K562 (cell line): Measurements from ENCODE around the gene E2F1. TPM values are rescaled to one million over a fixed set of nuclear protein-coding genes. Genes with fewer than 3 reads are reported as not detected.

Experiments used
- ATAC-seq: fragments of 200-7000 bp; cut with Tn5 transposase; 3 replicates; pipeline ENCODE4 v1.9.1; 2020; ENCODE audit warnings: moderate library complexity
- BruUV-seq: library from RNA; stranded (reverse); fragments of 400-500 nt; replicated peaks from 2 replicates; lab custom pipeline; 2021; lab: Mats Ljungman, UMichigan
- CTCF ChIA-PET: fragments of 300-600 bp; formaldehyde crosslinking; extraction: SDS; loops from one replicate; lab custom pipeline; 2021; ENCODE audit warnings: low intra/inter-chr PET ratio; lab: Yijun Ruan, JAX
- POLR2A ChIA-PET: fragments of 300-600, 350-650 bp; sonication (Branson Sonifier 250); formaldehyde crosslinking; extraction: SDS; loops from one replicate; lab custom pipeline; 2021; ENCODE audit warnings: antibody characterized with exemption, inconsistent platforms; lab: Yijun Ruan, JAX
- DNase-seq, 4 experiments: peaks; one replicate each; pipeline versions ENCODE4 v3.0.0 to v3.0.0-alpha.2; 2011 to 2018; ENCODE audit warnings: low spot score in 3 of 4, mixed read lengths in 3 of 4; ENCODE audit errors: extremely low read depth in 1 of 4
- FAIRE-seq: peaks from 2 replicates; lab custom pipeline; 2011; peaks lifted over from hg19 to GRCh38; lab: Jason Lieb, UNC
- H2AFZ ChIP-seq: 2 replicates; pipeline ENCODE4 v1.6.0; 2011; ENCODE audit warnings: low read depth, low read length, control low read depth, inconsistent platforms
- H3K27ac ChIP-seq: fragments of 200-600 bp; 3 replicates; pipeline ENCODE4 v1.8.0; 2011; ENCODE audit warnings: low read depth, mild to moderate bottlenecking, control low read depth, inconsistent platforms, low read length, moderate library complexity, mixed read lengths; ENCODE audit errors: extremely low read depth
- H3K27me3 ChIP-seq, 2 experiments: fragments of 300-600 bp in 1 of 2; 2 replicates in 1 of 2; 3 replicates in 1 of 2; pipeline versions ENCODE4 v1.6.0 to v1.8.0; 2011; ENCODE audit warnings: inconsistent platforms in 2 of 2, low read length in 2 of 2, mild to moderate bottlenecking in 1 of 2, mixed read lengths in 1 of 2, moderate library complexity in 1 of 2; ENCODE audit not compliant: control insufficient read depth in 2 of 2, insufficient read depth in 2 of 2
- H3K36me3 ChIP-seq: fragments of 300-600 bp; 3 replicates; pipeline ENCODE4 v1.8.0; 2011; ENCODE audit warnings: mild to moderate bottlenecking, low read length, inconsistent platforms; ENCODE audit not compliant: control insufficient read depth, insufficient read depth
- H3K4me1 ChIP-seq, 2 experiments: fragments of 200-600 bp in 1 of 2; replicated peaks in 1 of 2; 2 replicates in 1 of 2; 3 replicates in 1 of 2; pipeline versions ENCODE4 v1.5.1 to v1.8.0; 2011; ENCODE audit warnings: inconsistent platforms in 2 of 2, low read length in 2 of 2, mild to moderate bottlenecking in 1 of 2, mixed read lengths in 1 of 2, moderate library complexity in 1 of 2; ENCODE audit not compliant: control insufficient read depth in 2 of 2, insufficient read depth in 2 of 2
- H3K4me2 ChIP-seq: 2 replicates; pipeline ENCODE4 v1.6.1; 2011; ENCODE audit warnings: low read length, control low read depth, inconsistent platforms, mixed read lengths; ENCODE audit not compliant: insufficient read depth
- H3K4me3 ChIP-seq: fragments of 200-600 bp; sonication (generic), shearing (Covaris generic); 2 replicates; pipeline ENCODE4 v1.5.1; 2016; ENCODE audit warnings: control low read depth, inconsistent platforms
- H3K79me2 ChIP-seq: fragments of 200-600 bp; 3 replicates; pipeline ENCODE4 v1.8.0; 2011; ENCODE audit warnings: low read length, inconsistent platforms; ENCODE audit not compliant: control insufficient read depth, insufficient read depth
- H3K9ac ChIP-seq, 2 experiments: 2 replicates each; pipeline versions ENCODE4 v1.6.0 to v1.6.1; 2011; ENCODE audit warnings: low read depth in 2 of 2, low read length in 2 of 2, control low read depth in 1 of 2, inconsistent platforms in 1 of 2, mild to moderate bottlenecking in 1 of 2, mixed read lengths in 1 of 2; ENCODE audit not compliant: insufficient read depth in 1 of 2
- H3K9me1 ChIP-seq: one replicate; pipeline ENCODE4 v1.6.0; 2011; ENCODE audit warnings: inconsistent platforms, mild to moderate bottlenecking, low read length, moderate library complexity; ENCODE audit not compliant: control insufficient read depth, insufficient read depth
- H3K9me3 ChIP-seq: replicated peaks from 2 replicates; pipeline ENCODE4 v1.5.1; 2011; ENCODE audit warnings: low read depth, low read length, inconsistent platforms; ENCODE audit not compliant: control insufficient read depth, insufficient read depth
- H4K20me1 ChIP-seq: replicated peaks from 2 replicates; pipeline ENCODE4 v1.6.1; 2011; ENCODE audit warnings: low read length, inconsistent platforms, mixed read lengths; ENCODE audit not compliant: control insufficient read depth, insufficient read depth
- CEBPB ChIP-seq: fragments of 450-650 bp; IDR thresholded peaks from 2 replicates; pipeline ENCODE4 v1.6.1; 2016; ENCODE audit warnings: missing genetic modification characterization, missing compliant biosample characterization
- CEBPG ChIP-seq, 3 experiments: fragments of 200-800 bp in 1 of 3; sonication (Bioruptor generic) in 1 of 3; sonication (generic) in 1 of 3; formaldehyde crosslinking in 1 of 3; IDR thresholded peaks in 2 of 3; conservative IDR thresholded peaks in 1 of 3; 2 replicates each; pipeline versions ENCODE4 v1.6.1 to v1.8.0; 2016 to 2022; ENCODE audit warnings: missing compliant biosample characterization in 2 of 3, missing genetic modification characterization in 2 of 3, mild to moderate bottlenecking in 1 of 3, missing genetic modification reagents in 1 of 3
- EWSR1 ChIP-seq: fragments of 450-650 bp; IDR thresholded peaks from 2 replicates; pipeline ENCODE4 v1.6.1; 2018; ENCODE audit warnings: borderline replicate concordance, mild to moderate bottlenecking, low read depth, moderate library complexity; ENCODE audit not compliant: partially characterized antibody
- KDM1A ChIP-seq, 2 experiments: fragments of 450-650 bp; IDR thresholded peaks; 2 replicates each; pipeline ENCODE4 v1.6.1; 2016; ENCODE audit warnings: mild to moderate bottlenecking in 2 of 2
- NFRKB ChIP-seq: fragments of 450-650 bp; IDR thresholded peaks from 2 replicates; pipeline ENCODE4 v1.6.1; 2016; ENCODE audit warnings: low read depth
- POLR2G ChIP-seq: fragments of 200-400 bp; formaldehyde crosslinking; IDR thresholded peaks from 2 replicates; pipeline ENCODE4 v1.6.1; 2017; ENCODE audit warnings: low read depth, mild to moderate bottlenecking, antibody characterized with exemption, low read length, moderate library complexity
- PRMT5 ChIP-seq: sonication (generic); formaldehyde crosslinking; IDR thresholded peaks from 2 replicates; pipeline ENCODE4 v1.5.0; 2020; ENCODE audit warnings: missing genetic modification reagents
- RBM39 ChIP-seq: fragments of 200-400 bp; formaldehyde crosslinking; optimal IDR thresholded peaks from 2 replicates; pipeline ENCODE3; 2018; ENCODE audit warnings: low read depth, low read length
- WGBS: fragments of 100-300 bp; shearing (Covaris generic); methylation state at CpG from one replicate; pipeline ENCODE4 v1.1.6; 2016; ENCODE audit warnings: low coverage, mixed read lengths; ENCODE audit not compliant: insufficient coverage; ENCODE audit errors: missing lambda C conversion rate; 5-methylcytosine and 5-hydroxymethylcytosine counted together
- in situ Hi-C: fragments of 300-500 bp; cut with MboI; formaldehyde crosslinking; loops from 4 replicates; pipeline ENCODE4 v1.15.0; 2018; ENCODE audit warnings: inconsistent platforms, mixed read lengths
- intact Hi-C: fragments of 100-400 bp; cut with micrococcal nuclease; formaldehyde crosslinking; loops from 2 replicates; pipeline ENCODE4 v1.14.2; 2022
- polyA plus RNA-seq, 8 experiments: library from polyadenylated mRNA; depleted of rRNA in 4 of 8; stranded (reverse) in 5 of 8; unstranded in 3 of 8; fragments of >200 nt; fragmentation: Nextera tagmentation in 2 of 8; fragmentation: Illumina TruSeq in 1 of 8; extraction: Ambion mirVana in 2 of 8; extraction: Trizol in 1 of 8; gene quantifications; 2 replicates each; pipeline versions ENCODE4 v1.2.1 to v1.2.3, GENCODE V29; 2011 to 2014; ENCODE audit warnings: inconsistent platforms in 1 of 8, missing spikeins in 1 of 8
- total RNA-seq, 7 experiments: library from RNA; depleted of rRNA in 6 of 7; stranded (reverse); fragments of >200 nt in 6 of 7; fragmentation: Illumina TruSeq in 2 of 7; extraction: Trizol in 2 of 7; gene quantifications; 2 replicates each; pipeline versions ENCODE4 v1.2.1 to v1.2.3, GENCODE V29; 2011 to 2021; ENCODE audit warnings: low replicate concordance in 1 of 7
- TF ChIP-seq, protein P1 (sequence below), 2 experiments: fragments of 450-650 bp; IDR thresholded peaks; 2 replicates each; pipeline ENCODE4 v1.6.1; 2018; ENCODE audit warnings: mild to moderate bottlenecking in 2 of 2, low read depth in 1 of 2; ENCODE audit not compliant: partially characterized antibody in 2 of 2
- TF ChIP-seq, protein P2 (sequence below): fragments of 450-650 bp; formaldehyde crosslinking; IDR thresholded peaks from 2 replicates; pipeline ENCODE4 v1.4.0; 2020; ENCODE audit warnings: mild to moderate bottlenecking, moderate library complexity
- TF ChIP-seq, protein P3 (sequence below): fragments of 250-450 bp; sonication (Bioruptor Pico); IDR thresholded peaks from 2 replicates; pipeline ENCODE4 v1.8.0; 2022; ENCODE audit warnings: moderate library complexity, mild to moderate bottlenecking, inconsistent platforms
- TF ChIP-seq, protein P4 (sequence below), 2 experiments: fragments of 200-800 bp in 1 of 2; sonication (Bioruptor generic) in 1 of 2; sonication (generic) in 1 of 2; formaldehyde crosslinking in 1 of 2; IDR thresholded peaks in 1 of 2; conservative IDR thresholded peaks in 1 of 2; 2 replicates each; pipeline versions ENCODE4 v1.5.0 to v1.6.1; 2016 to 2020; ENCODE audit warnings: missing compliant biosample characterization in 1 of 2, missing genetic modification characterization in 1 of 2, missing genetic modification reagents in 1 of 2

The E2F1 gene
- total and polyA plus RNA-seq, 9 of the 15 experiments (the other 6 are each of a cell fraction or from before 2014, with no cell fraction given): 0.14 to 30.6 (median 13.1) TPM

DNA sequence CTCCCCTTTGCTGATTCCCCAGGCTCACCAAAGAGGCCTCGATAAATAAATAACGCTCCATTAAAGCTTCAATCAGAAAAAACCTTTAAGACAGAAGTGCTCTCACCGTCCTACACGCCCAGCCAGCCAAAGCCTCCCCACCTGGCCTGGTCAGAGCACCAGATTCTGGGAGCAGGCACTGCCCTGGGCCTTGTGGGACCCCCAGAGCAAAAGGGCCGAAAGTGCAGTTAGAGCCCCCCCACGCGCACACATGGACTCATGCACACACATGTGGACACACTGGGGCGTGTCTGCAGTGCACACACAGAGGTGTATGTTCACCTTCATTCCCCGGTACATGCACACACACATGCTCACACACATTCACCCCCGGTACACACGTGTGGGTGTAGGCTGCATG, 10.1 kb downstream of the E2F1 start:
- no TSS peak for BruUV-seq
- H3K27me3 ChIP-seq: no peaks in the 10 kb centered on the region
- POLR2A ChIA-PET: interaction anchor here (2.5 kb wide), 1 partner anchor 9 kb away, joined by 15 read pairs; no protein-coding TSS in a partner anchor
- H3K4me2 ChIP-seq: no peak overlapping the region
- H3K9me1 ChIP-seq: peaks cover 5% of the 10 kb centered on the region
- FAIRE-seq: no peak
- no peaks in the 10 kb centered on the region for H3K9me3 ChIP-seq
- intact Hi-C loops: no loop called here
- 96% methylated on average over 9 of the region's 11 CpGs for WGBS
- H3K36me3 ChIP-seq: peaks cover 61% of the 10 kb centered on the region
- in situ Hi-C loops: no loop called here
- peaks cover 17 to 56% of the 10 kb centered on the region in 2 experiments for H3K4me1 ChIP-seq
- DNase-seq: no peak
- no peak for ATAC-seq
- peaks cover 16% of the 10 kb centered on the region; the same call in 1 of the 2 replicates for H4K20me1 ChIP-seq
- CTCF ChIA-PET: no interaction called here
- no peak overlapping the region for H2AFZ ChIP-seq
- no peak overlapping the region for H3K4me3 ChIP-seq
- H3K9ac ChIP-seq: peak overlapping the region in 1 of 2 experiments; percentile 50; a peak in 1 of 4 replicates
- H3K27ac ChIP-seq: no peak overlapping the region
- H3K79me2 ChIP-seq: peaks cover 30% of the 10 kb centered on the region
- TF ChIP-seq, protein P1, sequence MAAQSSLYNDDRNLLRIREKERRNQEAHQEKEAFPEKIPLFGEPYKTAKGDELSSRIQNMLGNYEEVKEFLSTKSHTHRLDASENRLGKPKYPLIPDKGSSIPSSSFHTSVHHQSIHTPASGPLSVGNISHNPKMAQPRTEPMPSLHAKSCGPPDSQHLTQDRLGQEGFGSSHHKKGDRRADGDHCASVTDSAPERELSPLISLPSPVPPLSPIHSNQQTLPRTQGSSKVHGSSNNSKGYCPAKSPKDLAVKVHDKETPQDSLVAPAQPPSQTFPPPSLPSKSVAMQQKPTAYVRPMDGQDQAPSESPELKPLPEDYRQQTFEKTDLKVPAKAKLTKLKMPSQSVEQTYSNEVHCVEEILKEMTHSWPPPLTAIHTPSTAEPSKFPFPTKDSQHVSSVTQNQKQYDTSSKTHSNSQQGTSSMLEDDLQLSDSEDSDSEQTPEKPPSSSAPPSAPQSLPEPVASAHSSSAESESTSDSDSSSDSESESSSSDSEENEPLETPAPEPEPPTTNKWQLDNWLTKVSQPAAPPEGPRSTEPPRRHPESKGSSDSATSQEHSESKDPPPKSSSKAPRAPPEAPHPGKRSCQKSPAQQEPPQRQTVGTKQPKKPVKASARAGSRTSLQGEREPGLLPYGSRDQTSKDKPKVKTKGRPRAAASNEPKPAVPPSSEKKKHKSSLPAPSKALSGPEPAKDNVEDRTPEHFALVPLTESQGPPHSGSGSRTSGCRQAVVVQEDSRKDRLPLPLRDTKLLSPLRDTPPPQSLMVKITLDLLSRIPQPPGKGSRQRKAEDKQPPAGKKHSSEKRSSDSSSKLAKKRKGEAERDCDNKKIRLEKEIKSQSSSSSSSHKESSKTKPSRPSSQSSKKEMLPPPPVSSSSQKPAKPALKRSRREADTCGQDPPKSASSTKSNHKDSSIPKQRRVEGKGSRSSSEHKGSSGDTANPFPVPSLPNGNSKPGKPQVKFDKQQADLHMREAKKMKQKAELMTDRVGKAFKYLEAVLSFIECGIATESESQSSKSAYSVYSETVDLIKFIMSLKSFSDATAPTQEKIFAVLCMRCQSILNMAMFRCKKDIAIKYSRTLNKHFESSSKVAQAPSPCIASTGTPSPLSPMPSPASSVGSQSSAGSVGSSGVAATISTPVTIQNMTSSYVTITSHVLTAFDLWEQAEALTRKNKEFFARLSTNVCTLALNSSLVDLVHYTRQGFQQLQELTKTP (IDR thresholded peaks at IDR 0.05; ENCODE audit: low read depth in 1 of 2, partially characterized antibody in 2 of 2): no peak
- TF ChIP-seq, protein P2, sequence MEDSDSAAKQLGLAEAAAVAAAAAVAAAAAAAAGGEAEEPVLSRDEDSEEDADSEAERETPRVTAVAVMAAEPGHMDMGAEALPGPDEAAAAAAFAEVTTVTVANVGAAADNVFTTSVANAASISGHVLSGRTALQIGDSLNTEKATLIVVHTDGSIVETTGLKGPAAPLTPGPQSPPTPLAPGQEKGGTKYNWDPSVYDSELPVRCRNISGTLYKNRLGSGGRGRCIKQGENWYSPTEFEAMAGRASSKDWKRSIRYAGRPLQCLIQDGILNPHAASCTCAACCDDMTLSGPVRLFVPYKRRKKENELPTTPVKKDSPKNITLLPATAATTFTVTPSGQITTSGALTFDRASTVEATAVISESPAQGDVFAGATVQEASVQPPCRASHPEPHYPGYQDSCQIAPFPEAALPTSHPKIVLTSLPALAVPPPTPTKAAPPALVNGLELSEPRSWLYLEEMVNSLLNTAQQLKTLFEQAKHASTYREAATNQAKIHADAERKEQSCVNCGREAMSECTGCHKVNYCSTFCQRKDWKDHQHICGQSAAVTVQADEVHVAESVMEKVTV (CRISPR knock-in tag): no peak
- TF ChIP-seq KDM1A (IDR thresholded peaks at IDR 0.05): peak in 1 of 2 experiments; percentile 27; a peak in 1 of 4 replicates
- no peak for TF ChIP-seq CEBPB (tag)
- TF ChIP-seq, protein P3, sequence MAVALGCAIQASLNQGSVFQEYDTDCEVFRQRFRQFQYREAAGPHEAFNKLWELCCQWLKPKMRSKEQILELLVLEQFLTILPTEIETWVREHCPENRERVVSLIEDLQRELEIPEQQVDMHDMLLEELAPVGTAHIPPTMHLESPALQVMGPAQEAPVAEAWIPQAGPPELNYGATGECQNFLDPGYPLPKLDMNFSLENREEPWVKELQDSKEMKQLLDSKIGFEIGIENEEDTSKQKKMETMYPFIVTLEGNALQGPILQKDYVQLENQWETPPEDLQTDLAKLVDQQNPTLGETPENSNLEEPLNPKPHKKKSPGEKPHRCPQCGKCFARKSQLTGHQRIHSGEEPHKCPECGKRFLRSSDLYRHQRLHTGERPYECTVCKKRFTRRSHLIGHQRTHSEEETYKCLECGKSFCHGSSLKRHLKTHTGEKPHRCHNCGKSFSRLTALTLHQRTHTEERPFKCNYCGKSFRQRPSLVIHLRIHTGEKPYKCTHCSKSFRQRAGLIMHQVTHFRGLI (CRISPR knock-in tag): no peak
- peak; percentile 10; the same call in 1 of the 2 replicates for TF ChIP-seq POLR2G
- no peak for TF ChIP-seq RBM39
- TF ChIP-seq PRMT5 (CRISPR knock-in tag): no peak
- no peak for TF ChIP-seq EWSR1
- TF ChIP-seq, protein P4, sequence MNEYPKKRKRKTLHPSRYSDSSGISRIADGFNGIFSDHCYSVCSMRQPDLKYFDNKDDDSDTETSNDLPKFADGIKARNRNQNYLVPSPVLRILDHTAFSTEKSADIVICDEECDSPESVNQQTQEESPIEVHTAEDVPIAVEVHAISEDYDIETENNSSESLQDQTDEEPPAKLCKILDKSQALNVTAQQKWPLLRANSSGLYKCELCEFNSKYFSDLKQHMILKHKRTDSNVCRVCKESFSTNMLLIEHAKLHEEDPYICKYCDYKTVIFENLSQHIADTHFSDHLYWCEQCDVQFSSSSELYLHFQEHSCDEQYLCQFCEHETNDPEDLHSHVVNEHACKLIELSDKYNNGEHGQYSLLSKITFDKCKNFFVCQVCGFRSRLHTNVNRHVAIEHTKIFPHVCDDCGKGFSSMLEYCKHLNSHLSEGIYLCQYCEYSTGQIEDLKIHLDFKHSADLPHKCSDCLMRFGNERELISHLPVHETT (CRISPR knock-in tag; conservative IDR thresholded peaks at IDR 0.05 in 1 of 2, IDR thresholded peaks at IDR 0.05 in 1 of 2): no peak
- TF ChIP-seq NFRKB: no peak
- TF ChIP-seq CEBPG (CRISPR knock-in tag; IDR thresholded peaks at IDR 0.05): no peak
- no peak for TF ChIP-seq CEBPG (tag; conservative IDR thresholded peaks at IDR 0.05 in 1 of 2, IDR thresholded peaks at IDR 0.05 in 1 of 2)
